Activated naive CD8-positive, alpha-beta T cell treated with anti-CD3 and anti-CD28 coated beads, Interleukin-2, amount 50 U/mL, for 16 hours (primary cell): ENCODE results near the gene EVC2.

Experiments
- DNase-seq: peaks from one replicate; pipeline ENCODE4 v3.0.0-alpha.2; 2020; ENCODE audit warnings: low read depth, low spot score

The EVC2 gene

GRCh38 chr4:5708449-5709206 lies at the start of gene EVC2:
EVC2 (minus strand) TSS chr4:5708559; CDS start chr4:5708513, 46 bp downstream.
- DNase-seq = no peak

- no peak for DNase-seq
Observed at GRCh38 chr4:5757954-5758353, 49.6 kb upstream of the EVC2 start.

GRCh38 chr4:5757536-5757935 lies 49.2 kb upstream of the EVC2 start:
- no peak for DNase-seq

GRCh38 chr4:5757091-5757490 lies 48.7 kb upstream of the EVC2 start:
- DNase-seq = no peak

GRCh38 chr4:5756271-5756670 lies 47.9 kb upstream of the EVC2 start:
- DNase-seq = no peak

GRCh38 chr4:5755679-5756078 lies 47.3 kb upstream of the EVC2 start:
- no peak for DNase-seq

- no peak for DNase-seq
Observed at GRCh38 chr4:5755161-5755560, 46.8 kb upstream of the EVC2 start.

GRCh38 chr4:5754529-5754881 lies 46.1 kb upstream of the EVC2 start:
- DNase-seq = no peak

- no peak for DNase-seq
Observed at GRCh38 chr4:5753766-5754528, 45.6 kb upstream of the EVC2 start.

- no peak for DNase-seq
Observed at GRCh38 chr4:5753366-5753765, 45.0 kb upstream of the EVC2 start.

- DNase-seq = no peak
Observed at GRCh38 chr4:5752376-5753184, 44.2 kb upstream of the EVC2 start.

GRCh38 chr4:5751666-5752375 lies 43.5 kb upstream of the EVC2 start:
- DNase-seq = no peak

- no peak for DNase-seq
Observed at GRCh38 chr4:5750946-5751665, 42.7 kb upstream of the EVC2 start.

GRCh38 chr4:5750052-5750945 lies 41.9 kb upstream of the EVC2 start:
- DNase-seq = no peak

GRCh38 chr4:5749568-5749967 lies 41.2 kb upstream of the EVC2 start:
- DNase-seq = no peak

- DNase-seq = no peak
Observed at GRCh38 chr4:5747738-5748375, 39.5 kb upstream of the EVC2 start.

GRCh38 chr4:5746829-5747737 lies 38.7 kb upstream of the EVC2 start:
- no peak for DNase-seq

GRCh38 chr4:5746250-5746649 lies 37.9 kb upstream of the EVC2 start:
- no peak for DNase-seq
